ENCODE results near the gene MEGF11.
"Not testable (repeated sequence)": the region's sequence is repeated elsewhere in the genome, so short reads cannot be mapped to it uniquely, and the experiment has no call there.

MEGF11 gene

GRCh38 chr15:66251065-66251789 lies 2.3 kb downstream of the MEGF11 start:
- peaks cover 17% of the 10 kb centered on the region for H3K4me1 ChIP-seq (ENCODE audit: control insufficient read depth, low read depth, low read length)
- H3K9ac ChIP-seq (ENCODE audit: low read length) = no peak overlapping the region
- peaks cover 61% of the 10 kb centered on the region for H3K27me3 ChIP-seq (ENCODE audit: control insufficient read depth, insufficient read depth, low read length)
- H3K9me3 ChIP-seq (ENCODE audit: control insufficient read depth, low read depth, low read length) = no peaks in the 10 kb centered on the region
- peak overlapping the region; percentile 56 for H3K4me3 ChIP-seq (ENCODE audit: low read length)
- no peaks in the 10 kb centered on the region for H3K36me3 ChIP-seq (ENCODE audit: control insufficient read depth, low read depth, low read length)
- no peak overlapping the region for H3K27ac ChIP-seq (ENCODE audit: low read length)

- Histone ChIP-seq H3K36me3 (ENCODE audit: control insufficient read depth, low read depth, low read length) (no peaks in the 10 kb centered on the region), H3K27ac (ENCODE audit: low read length) (no peak overlapping the region), H3K4me3 (ENCODE audit: low read length) (no peak overlapping the region), H3K27me3 (ENCODE audit: control insufficient read depth, insufficient read depth, low read length) (peaks cover 46% of the 10 kb centered on the region), H3K9me3 (ENCODE audit: control insufficient read depth, low read depth, low read length) (no peaks in the 10 kb centered on the region), H3K4me1 (ENCODE audit: control insufficient read depth, low read depth, low read length) (peaks cover 17% of the 10 kb centered on the region), H3K9ac (ENCODE audit: low read length) (no peak overlapping the region)
Observed at GRCh38 chr15:66249605-66250174, 3.9 kb downstream of the MEGF11 start.

DNA sequence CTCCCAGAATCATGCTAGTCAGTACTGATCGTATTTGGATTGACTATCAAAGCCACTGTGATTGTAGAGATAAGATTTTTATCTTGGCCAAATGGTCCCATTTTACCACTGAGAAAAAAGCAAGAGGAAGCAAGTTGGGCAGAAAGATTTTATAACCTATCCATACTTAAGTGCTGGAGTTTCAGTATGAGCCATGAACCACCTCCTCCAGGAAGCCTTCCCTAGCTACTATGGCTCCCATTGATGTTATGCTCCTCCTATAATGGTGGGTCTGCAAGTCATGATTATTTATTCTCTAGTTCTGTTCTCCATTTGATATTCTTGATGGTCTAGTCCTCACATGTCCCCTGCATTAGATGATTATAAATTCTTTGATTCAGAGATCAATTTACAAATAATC lies 6.6 kb downstream of the MEGF11 start:
- Histone ChIP-seq H3K4me1 (ENCODE audit: control insufficient read depth, low read depth, low read length) (peaks cover 17% of the 10 kb centered on the region), H3K27me3 (ENCODE audit: control insufficient read depth, insufficient read depth, low read length) (peaks cover 22% of the 10 kb centered on the region)

DNA sequence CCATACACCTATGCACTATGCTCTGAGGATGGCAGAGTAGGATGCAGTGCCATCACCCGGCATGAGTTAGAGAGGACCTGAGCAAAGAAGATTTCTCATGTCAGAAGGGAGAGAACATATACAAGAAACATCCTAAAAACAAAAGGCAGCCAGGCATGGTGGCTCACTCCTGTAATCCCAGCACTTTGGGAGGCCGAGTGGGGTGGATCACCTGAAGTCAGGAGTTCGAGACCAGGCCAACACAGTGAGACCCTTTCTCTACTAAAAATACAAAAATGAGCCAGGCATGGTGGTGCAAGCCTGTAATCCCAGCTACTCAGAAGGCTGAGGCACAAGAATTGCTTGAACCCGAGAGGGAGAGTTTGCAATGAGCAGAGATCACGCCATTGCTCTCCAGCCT lies 7.7 kb downstream of the MEGF11 start:
- peaks cover 10% of the 10 kb centered on the region for H3K27me3 ChIP-seq (ENCODE audit: control insufficient read depth, insufficient read depth, low read length)
- H3K9me3 ChIP-seq (ENCODE audit: control insufficient read depth, low read depth, low read length); H3K9ac ChIP-seq (ENCODE audit: low read length); H3K4me3 ChIP-seq (ENCODE audit: low read length); H3K36me3 ChIP-seq (ENCODE audit: control insufficient read depth, low read depth, low read length); H3K27ac ChIP-seq (ENCODE audit: low read length): not testable (repeated sequence)
- peaks cover 12% of the 10 kb centered on the region for H3K4me1 ChIP-seq (ENCODE audit: control insufficient read depth, low read depth, low read length)

More for the DNA sequence above, 6.6 kb downstream of the MEGF11 start:
- Histone ChIP-seq H3K27ac (ENCODE audit: low read length) (no peak overlapping the region), H3K9ac (ENCODE audit: low read length) (no peak overlapping the region), H3K4me3 (ENCODE audit: low read length) (no peak overlapping the region), H3K9me3 (ENCODE audit: control insufficient read depth, low read depth, low read length) (no peaks in the 10 kb centered on the region), H3K36me3 (ENCODE audit: control insufficient read depth, low read depth, low read length) (no peaks in the 10 kb centered on the region)

- Histone ChIP-seq H3K9ac (ENCODE audit: low read length) (no peak overlapping the region), H3K9me3 (ENCODE audit: control insufficient read depth, low read depth, low read length) (no peaks in the 10 kb centered on the region), H3K27me3 (ENCODE audit: control insufficient read depth, insufficient read depth, low read length) (no peaks in the 10 kb centered on the region), H3K36me3 (ENCODE audit: control insufficient read depth, low read depth, low read length) (no peaks in the 10 kb centered on the region), H3K27ac (ENCODE audit: low read length) (no peak overlapping the region), H3K4me3 (ENCODE audit: low read length) (no peak overlapping the region), H3K4me1 (ENCODE audit: control insufficient read depth, low read depth, low read length) (peaks cover 6% of the 10 kb centered on the region)
Observed at GRCh38 chr15:66241908-66242285, 11.7 kb downstream of the MEGF11 start.

DNA sequence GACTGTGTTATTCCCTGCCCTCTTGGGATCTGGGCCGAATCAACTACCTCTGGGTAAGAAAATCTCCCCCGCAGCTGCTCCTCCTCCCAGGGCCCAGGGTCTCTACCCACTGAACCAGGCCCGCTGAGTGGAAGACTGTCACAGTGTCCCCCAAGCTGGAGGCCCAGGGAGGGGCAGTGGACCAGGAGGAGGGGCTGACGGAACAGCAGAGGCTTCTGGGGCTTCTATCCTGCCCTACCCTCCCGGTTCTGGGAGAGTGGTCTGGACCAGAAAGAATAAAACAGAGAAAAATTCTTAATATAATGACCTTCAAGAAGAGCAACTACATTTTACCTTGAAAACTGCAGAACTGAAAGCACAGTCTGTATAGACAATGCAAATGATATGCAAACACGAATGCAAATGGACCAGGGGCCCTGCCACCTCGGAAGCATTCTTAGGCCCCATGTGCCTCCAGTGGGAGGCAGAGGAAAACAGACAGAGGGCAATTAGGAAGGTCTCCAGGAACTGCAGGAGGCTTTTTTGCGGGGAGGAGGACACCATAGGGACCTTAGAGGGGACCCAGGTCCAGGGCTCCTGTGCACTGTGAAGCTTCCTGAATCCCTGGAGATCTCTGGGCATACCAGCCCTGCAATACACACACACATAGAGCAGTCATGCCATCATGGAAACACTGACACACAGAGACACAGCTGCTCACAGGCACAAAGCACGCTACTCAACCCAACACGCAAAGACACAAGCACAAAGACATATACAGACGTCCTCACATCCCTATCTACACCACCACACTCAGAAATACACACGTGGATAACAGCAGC lies 12.3 kb downstream of the MEGF11 start:
- no peaks in the 10 kb centered on the region for H3K36me3 ChIP-seq (ENCODE audit: control insufficient read depth, low read depth, low read length)
- no peak overlapping the region for H3K9ac ChIP-seq (ENCODE audit: low read length)

DNA sequence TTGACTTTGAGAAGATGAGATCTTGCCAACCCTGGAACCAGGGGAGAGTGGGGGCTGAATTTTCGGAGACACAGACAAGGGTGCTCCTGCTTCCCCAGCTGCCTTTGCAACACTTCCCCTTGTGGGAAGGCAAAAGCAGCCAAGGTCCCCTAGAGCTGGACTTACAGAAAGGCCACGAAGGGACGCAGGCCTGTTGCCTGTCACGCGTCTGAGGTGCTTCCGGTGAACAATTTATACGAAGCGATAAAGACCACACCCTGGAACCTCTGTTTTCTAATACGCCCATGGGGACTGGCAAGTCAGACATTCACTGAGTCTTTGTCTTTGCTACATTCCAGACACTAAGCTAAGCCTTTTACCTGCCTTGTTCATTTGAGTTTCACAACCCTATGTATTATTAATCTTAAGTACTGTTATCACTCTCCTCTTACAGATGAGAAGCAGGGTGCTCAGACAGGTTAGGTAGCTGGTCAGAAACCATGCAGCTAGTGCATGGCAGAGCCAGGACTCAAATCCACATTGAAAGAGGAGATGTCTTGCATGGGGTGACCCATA lies 13.2 kb downstream of the MEGF11 start:
- peaks cover 6% of the 10 kb centered on the region for H3K4me1 ChIP-seq (ENCODE audit: control insufficient read depth, low read depth, low read length)

More for the DNA sequence above, 12.3 kb downstream of the MEGF11 start:
- peaks cover 6% of the 10 kb centered on the region for H3K4me1 ChIP-seq (ENCODE audit: control insufficient read depth, low read depth, low read length)
- H3K27ac ChIP-seq (ENCODE audit: low read length) = no peak overlapping the region
- no peak overlapping the region for H3K4me3 ChIP-seq (ENCODE audit: low read length)
- H3K27me3 ChIP-seq (ENCODE audit: control insufficient read depth, insufficient read depth, low read length) = no peaks in the 10 kb centered on the region
- no peaks in the 10 kb centered on the region for H3K9me3 ChIP-seq (ENCODE audit: control insufficient read depth, low read depth, low read length)

GRCh38 chr15:66239514-66239913 lies 14.0 kb downstream of the MEGF11 start:
- Histone ChIP-seq H3K9ac (ENCODE audit: low read length) (no peak overlapping the region), H3K27ac (ENCODE audit: low read length) (no peak overlapping the region), H3K4me3 (ENCODE audit: low read length) (no peak overlapping the region), H3K36me3 (ENCODE audit: control insufficient read depth, low read depth, low read length) (no peaks in the 10 kb centered on the region), H3K27me3 (ENCODE audit: control insufficient read depth, insufficient read depth, low read length) (no peaks in the 10 kb centered on the region), H3K4me1 (ENCODE audit: control insufficient read depth, low read depth, low read length) (peaks cover 6% of the 10 kb centered on the region), H3K9me3 (ENCODE audit: control insufficient read depth, low read depth, low read length) (no peaks in the 10 kb centered on the region)

More for the DNA sequence above, 13.2 kb downstream of the MEGF11 start:
- no peak overlapping the region for H3K9ac ChIP-seq (ENCODE audit: low read length)
- H3K36me3 ChIP-seq (ENCODE audit: control insufficient read depth, low read depth, low read length) = no peaks in the 10 kb centered on the region
- H3K4me3 ChIP-seq (ENCODE audit: low read length) = no peak overlapping the region
- H3K27ac ChIP-seq (ENCODE audit: low read length) = no peak overlapping the region
- no peaks in the 10 kb centered on the region for H3K27me3 ChIP-seq (ENCODE audit: control insufficient read depth, insufficient read depth, low read length)
- no peaks in the 10 kb centered on the region for H3K9me3 ChIP-seq (ENCODE audit: control insufficient read depth, low read depth, low read length)

GRCh38 chr15:66238318-66238717 lies 15.2 kb downstream of the MEGF11 start:
- no peaks in the 10 kb centered on the region for H3K36me3 ChIP-seq (ENCODE audit: control insufficient read depth, low read depth, low read length)
- H3K27ac ChIP-seq (ENCODE audit: low read length) = no peak overlapping the region
- no peak overlapping the region for H3K4me3 ChIP-seq (ENCODE audit: low read length)
- no peaks in the 10 kb centered on the region for H3K9me3 ChIP-seq (ENCODE audit: control insufficient read depth, low read depth, low read length)
- no peak overlapping the region for H3K9ac ChIP-seq (ENCODE audit: low read length)
- no peaks in the 10 kb centered on the region for H3K27me3 ChIP-seq (ENCODE audit: control insufficient read depth, insufficient read depth, low read length)
- H3K4me1 ChIP-seq (ENCODE audit: control insufficient read depth, low read depth, low read length) = peaks cover 6% of the 10 kb centered on the region

DNA sequence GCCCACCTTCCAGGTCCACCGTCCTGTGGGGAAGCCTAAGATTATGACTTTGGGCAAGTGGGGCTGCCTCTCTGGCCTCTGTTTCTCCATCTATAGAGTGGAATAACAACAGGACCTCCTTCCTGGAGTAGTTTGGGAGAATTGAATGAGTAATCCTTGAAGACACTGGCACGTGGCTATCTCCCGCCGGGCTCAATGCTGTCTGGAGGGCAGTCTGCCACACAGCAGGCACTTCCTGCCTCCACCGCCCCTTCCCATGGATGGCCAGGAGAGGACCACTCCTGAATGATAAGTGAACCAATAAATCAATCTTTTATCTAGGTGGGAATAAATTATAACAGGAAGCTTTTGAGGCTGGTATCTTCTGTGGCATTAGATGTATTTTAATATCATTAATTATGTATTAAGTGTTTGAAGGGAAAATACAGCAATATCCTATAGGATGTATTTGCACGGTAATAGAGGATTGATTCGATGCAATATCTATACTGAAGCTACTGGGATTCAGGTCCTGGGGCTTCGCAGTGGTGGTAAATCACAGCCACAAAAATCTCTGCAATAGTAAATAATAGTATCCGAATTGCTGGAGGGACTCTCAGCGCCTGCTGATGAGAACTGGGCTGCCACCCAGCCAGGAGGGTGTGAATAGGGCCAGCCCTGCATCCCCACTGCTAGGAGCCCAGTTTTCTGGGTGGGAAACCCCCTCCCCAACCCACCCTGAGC lies 15.9 kb downstream of the MEGF11 start:
- Histone ChIP-seq H3K27ac (ENCODE audit: low read length) (no peak overlapping the region), H3K9me3 (ENCODE audit: control insufficient read depth, low read depth, low read length) (no peaks in the 10 kb centered on the region), H3K27me3 (ENCODE audit: control insufficient read depth, insufficient read depth, low read length) (no peaks in the 10 kb centered on the region), H3K36me3 (ENCODE audit: control insufficient read depth, low read depth, low read length) (no peaks in the 10 kb centered on the region), H3K4me3 (ENCODE audit: low read length) (no peak overlapping the region), H3K9ac (ENCODE audit: low read length) (no peak overlapping the region), H3K4me1 (ENCODE audit: control insufficient read depth, low read depth, low read length) (peaks cover 6% of the 10 kb centered on the region)

DNA sequence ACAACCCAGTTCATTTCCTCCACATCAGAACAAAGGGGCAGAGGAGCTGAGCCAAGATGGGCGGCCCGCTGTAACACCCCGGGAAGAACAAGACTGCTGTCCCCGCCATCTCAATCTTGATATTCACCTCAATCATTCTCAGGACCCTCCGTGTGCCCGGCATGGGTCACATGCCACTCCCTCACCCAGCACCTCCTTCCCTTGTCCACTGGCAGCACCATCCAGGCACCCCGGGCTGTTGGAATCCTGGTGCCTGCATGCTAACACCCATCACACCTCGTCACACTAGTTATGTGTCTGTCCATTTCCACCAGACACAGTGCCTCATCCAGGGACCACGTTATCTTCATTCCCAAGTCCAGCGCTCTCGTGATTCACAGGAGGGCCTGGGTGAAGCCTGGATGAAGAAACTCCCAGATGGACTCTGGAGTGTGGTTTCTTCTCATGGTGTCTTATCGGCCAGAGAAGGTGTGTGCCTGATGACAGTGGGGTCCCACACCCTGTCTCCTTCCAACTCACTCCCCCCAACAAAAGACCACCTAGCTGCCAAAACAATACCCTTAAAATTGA lies 16.7 kb downstream of the MEGF11 start:
- no peaks in the 10 kb centered on the region for H3K9me3 ChIP-seq (ENCODE audit: control insufficient read depth, low read depth, low read length)
- peaks cover 6% of the 10 kb centered on the region for H3K4me1 ChIP-seq (ENCODE audit: control insufficient read depth, low read depth, low read length)
- H3K27me3 ChIP-seq (ENCODE audit: control insufficient read depth, insufficient read depth, low read length) = no peaks in the 10 kb centered on the region
- H3K27ac ChIP-seq (ENCODE audit: low read length) = no peak overlapping the region
- no peak overlapping the region for H3K9ac ChIP-seq (ENCODE audit: low read length)
- no peaks in the 10 kb centered on the region for H3K36me3 ChIP-seq (ENCODE audit: control insufficient read depth, low read depth, low read length)
- H3K4me3 ChIP-seq (ENCODE audit: low read length) = no peak overlapping the region

Measured in iPS-18a (cell line).